Measurements from ENCODE around the gene SLC9A8. TPM values are rescaled to one million over a fixed set of nuclear protein-coding genes. Genes with fewer than 3 reads are reported as not detected.

Gene SLC9A8
- total RNA-seq, 1 experiment from 2014 or later = 7.5 TPM

DNA sequence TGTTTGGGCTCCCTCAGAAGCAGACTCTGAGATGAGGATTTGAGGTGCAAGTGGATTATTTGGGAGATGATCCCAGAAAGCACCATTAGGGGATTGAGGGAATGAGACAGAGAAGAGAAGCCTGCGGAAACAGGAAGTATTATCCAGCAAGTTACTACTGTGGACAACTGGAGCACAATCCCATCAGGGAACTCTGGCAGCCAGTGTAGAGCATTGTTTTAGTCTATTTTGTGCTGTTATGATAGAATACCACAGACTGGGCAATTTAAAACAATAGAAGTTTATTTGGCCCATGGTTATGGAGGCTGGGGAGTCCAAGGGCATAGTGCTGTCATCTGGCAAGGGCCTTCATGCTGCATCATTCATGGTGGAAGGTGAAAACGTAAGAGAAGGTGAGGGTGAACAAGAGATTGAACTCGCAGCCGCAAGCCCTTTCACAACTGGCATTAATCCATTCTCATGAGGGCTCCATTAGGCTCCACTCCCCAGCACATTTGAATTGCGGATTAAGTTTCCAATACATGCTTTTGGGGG is 43.5 kb upstream of the SLC9A8 start:
- no peak overlapping the region for H4K8ac ChIP-seq (replicated peaks; ENCODE audit: insufficient read length, low read depth, low read length)
- H3K27me3 ChIP-seq (ENCODE audit: insufficient read depth, low read length) = no peaks in the 10 kb centered on the region

More for the DNA sequence above, 43.5 kb upstream of the SLC9A8 start:
- Histone ChIP-seq H3K4me2 (ENCODE audit: insufficient read depth, insufficient read length, low read length) (no peak overlapping the region), H4K91ac (ENCODE audit: insufficient read length, low read depth, low read length) (peak overlapping the region; percentile 7), H3K4me1 (ENCODE audit: insufficient read depth, low read length) (peaks cover 18% of the 10 kb centered on the region), H2BK5ac (ENCODE audit: insufficient read length, low read length) (no peak overlapping the region), H3K23ac (ENCODE audit: insufficient read length, low read depth, low read length) (no peak overlapping the region), H3T11ph (ENCODE audit: low read length) (no peak overlapping the region), H3K18ac (ENCODE audit: insufficient read length, low read depth, low read length) (peak overlapping the region; percentile 85), H3K27ac (ENCODE audit: insufficient read length, low read depth, low read length) (peak overlapping the region; percentile 99), H2BK12ac (ENCODE audit: insufficient read length, low read depth, low read length) (peak overlapping the region; percentile 10), H3K79me2 (ENCODE audit: insufficient read depth, low read length) (no peaks in the 10 kb centered on the region), H3K9me3 (ENCODE audit: control insufficient read depth, low read depth, low read length) (no peaks in the 10 kb centered on the region), H3K79me1 (ENCODE audit: insufficient read depth, low read depth, low read length, poor library complexity, severe bottlenecking) (no peaks in the 10 kb centered on the region), H3K4ac (ENCODE audit: low read depth, low read length) (no peak overlapping the region), H2AK5ac (ENCODE audit: insufficient read length, low read length) (no peak overlapping the region), H4K20me1 (ENCODE audit: control insufficient read depth, insufficient read depth, insufficient read length) (no peaks in the 10 kb centered on the region), H4K5ac (ENCODE audit: insufficient read length, low read depth, low read length) (no peak overlapping the region), H3K23me2 (ENCODE audit: insufficient read length, low read depth, low read length, poor library complexity, severe bottlenecking) (no peaks in the 10 kb centered on the region), H3K56ac (ENCODE audit: insufficient read length, low read depth, low read length) (no peak overlapping the region), H2BK20ac (ENCODE audit: low read depth, low read length, poor library complexity, severe bottlenecking) (no peak overlapping the region), H3K14ac (ENCODE audit: insufficient read depth, low read length) (no peak overlapping the region), H2BK120ac (ENCODE audit: low read depth, low read length, poor library complexity, severe bottlenecking) (no peak overlapping the region), H2BK15ac (ENCODE audit: low read depth, low read length) (no peak overlapping the region), H2AFZ (ENCODE audit: low read length) (no peak overlapping the region), H3K9ac (ENCODE audit: extremely low read depth, insufficient read length, low read length) (no peak overlapping the region)
- Mint-ChIP-seq H3K27ac (peak overlapping the region; percentile 97 to 100 (median 100)), H3K27me3 (ENCODE audit: low read depth) (no peaks in the 10 kb centered on the region), H3K4me3 (peak overlapping the region in 1 of 2 experiments; percentile 55; a peak in 2 of 5 replicates), H3K4me1 (peaks cover 46 to 50% of the 10 kb centered on the region in 2 experiments), H3K9me3 (peaks cover 6 to 12% of the 10 kb centered on the region in 2 experiments; a peak in 4 of 5 replicates), H3K36me3 (ENCODE audit: insufficient read depth in 1 of 3, low read depth in 3 of 3) (peaks cover 0 to 13% (median 9%) of the 10 kb centered on the region in 3 experiments; a peak in 4 of 7 replicates)
- WGBS (ENCODE audit: extremely low coverage, insufficient read length, low lambda C conversion rate) = no CpG with 5 or more reads among the region's 5 CpGs
- no peak for DNase-seq
- TF ChIP-seq, protein P1, sequence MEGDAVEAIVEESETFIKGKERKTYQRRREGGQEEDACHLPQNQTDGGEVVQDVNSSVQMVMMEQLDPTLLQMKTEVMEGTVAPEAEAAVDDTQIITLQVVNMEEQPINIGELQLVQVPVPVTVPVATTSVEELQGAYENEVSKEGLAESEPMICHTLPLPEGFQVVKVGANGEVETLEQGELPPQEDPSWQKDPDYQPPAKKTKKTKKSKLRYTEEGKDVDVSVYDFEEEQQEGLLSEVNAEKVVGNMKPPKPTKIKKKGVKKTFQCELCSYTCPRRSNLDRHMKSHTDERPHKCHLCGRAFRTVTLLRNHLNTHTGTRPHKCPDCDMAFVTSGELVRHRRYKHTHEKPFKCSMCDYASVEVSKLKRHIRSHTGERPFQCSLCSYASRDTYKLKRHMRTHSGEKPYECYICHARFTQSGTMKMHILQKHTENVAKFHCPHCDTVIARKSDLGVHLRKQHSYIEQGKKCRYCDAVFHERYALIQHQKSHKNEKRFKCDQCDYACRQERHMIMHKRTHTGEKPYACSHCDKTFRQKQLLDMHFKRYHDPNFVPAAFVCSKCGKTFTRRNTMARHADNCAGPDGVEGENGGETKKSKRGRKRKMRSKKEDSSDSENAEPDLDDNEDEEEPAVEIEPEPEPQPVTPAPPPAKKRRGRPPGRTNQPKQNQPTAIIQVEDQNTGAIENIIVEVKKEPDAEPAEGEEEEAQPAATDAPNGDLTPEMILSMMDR (conservative IDR thresholded peaks at IDR 0.05) = no peak

All from H9 (cell line).